GM12878 (cell line): ENCODE data around the gene CALY. TPM values are rescaled to one million over a fixed set of nuclear protein-coding genes. Genes with fewer than 3 reads are reported as not detected.

ENCODE experiments used
- ASH2L ChIP-seq: fragments of 300-600, 200-600 bp; sonication (generic); IDR thresholded peaks from 2 replicates; pipeline ENCODE4 v1.6.1; 2017; ENCODE audit warnings: low read depth, mild to moderate bottlenecking, borderline replicate concordance
- BHLHE40 ChIP-seq, 2 experiments: fragments of 450-650 bp in 1 of 2; IDR thresholded peaks; 2 replicates each; pipeline ENCODE4 v1.6.1; 2011 to 2017; ENCODE audit warnings: low read depth in 2 of 2, borderline replicate concordance in 1 of 2, improper control_type of control experiment in 1 of 2, low read length in 1 of 2, mild to moderate bottlenecking in 1 of 2
- CBX3 ChIP-seq: fragments of 200-600 bp; sonication (generic); IDR thresholded peaks from 2 replicates; pipeline ENCODE4 v1.6.1; 2016; ENCODE audit warnings: low read depth, borderline replicate concordance
- CHD1 ChIP-seq: IDR thresholded peaks from 2 replicates; pipeline ENCODE4 v1.6.1; 2012; ENCODE audit warnings: low read depth, low read length, improper control_type of control experiment
- ESRRA ChIP-seq: IDR thresholded peaks from 2 replicates; pipeline ENCODE4 v1.6.1; 2012; ENCODE audit warnings: mild to moderate bottlenecking, low read length, improper control_type of control experiment
- IKZF1 ChIP-seq: fragments of 450-650 bp; conservative IDR thresholded peaks from 2 replicates; pipeline ENCODE4 v1.6.1; 2017; ENCODE audit warnings: antibody characterized with exemption, mild to moderate bottlenecking
- MYC ChIP-seq: IDR thresholded peaks from 2 replicates; pipeline ENCODE4 v1.6.1; 2011; ENCODE audit warnings: mild to moderate bottlenecking, low read length, moderate library complexity, inconsistent platforms; ENCODE audit not compliant: insufficient read depth, insufficient replicate concordance, insufficient read length, severe bottlenecking
- NR2C2 ChIP-seq: IDR thresholded peaks from 2 replicates; pipeline ENCODE4 v1.6.1; 2011; ENCODE audit warnings: borderline replicate concordance, low read depth; ENCODE audit not compliant: control insufficient read depth, insufficient read length
- RBBP5 ChIP-seq: fragments of 200-600 bp; sonication (generic); conservative IDR thresholded peaks from 2 replicates; pipeline ENCODE4 v1.6.1; 2016
- STAT1 ChIP-seq: fragments of 450-650 bp; conservative IDR thresholded peaks from 2 replicates; pipeline ENCODE4 v1.6.1; 2014; ENCODE audit warnings: antibody characterized with exemption, mild to moderate bottlenecking
- TARDBP ChIP-seq: IDR thresholded peaks from 2 replicates; pipeline ENCODE4 v1.6.1; 2016; ENCODE audit warnings: borderline replicate concordance
- TCF12 ChIP-seq: IDR thresholded peaks from 2 replicates; pipeline ENCODE4 v1.6.1; 2011; ENCODE audit warnings: low read depth, mild to moderate bottlenecking, low read length
- TCF7 ChIP-seq: IDR thresholded peaks from 2 replicates; pipeline ENCODE4 v1.6.1; 2014; ENCODE audit warnings: antibody characterized with exemption, borderline replicate concordance
- ZBED1 ChIP-seq: IDR thresholded peaks from 2 replicates; pipeline ENCODE4 v1.6.1; 2016; ENCODE audit warnings: borderline replicate concordance
- polyA plus RNA-seq, 11 experiments: library from polyadenylated mRNA; depleted of rRNA in 4 of 11; unstranded in 6 of 11; stranded (reverse) in 5 of 11; fragments of >200 nt; fragmentation: Nextera tagmentation in 4 of 11; fragmentation: Illumina TruSeq in 1 of 11; extraction: Ambion mirVana in 4 of 11; extraction: Trizol in 1 of 11; gene quantifications; 1 replicate in 1 of 11; 2 replicates in 10 of 11; pipeline versions ENCODE4 v1.2.1 to v1.2.3, GENCODE V29; 2011 to 2016; ENCODE audit warnings: inconsistent platforms in 2 of 11, missing spikeins in 2 of 11, low read depth in 1 of 11
- total RNA-seq, 4 experiments: library from RNA; depleted of rRNA in 3 of 4; stranded (reverse); fragments of >200 nt in 3 of 4; fragmentation: Illumina TruSeq in 1 of 4; extraction: Trizol in 1 of 4; gene quantifications; 2 replicates each; pipeline versions ENCODE4 v1.2.1 to v1.2.3, GENCODE V29; 2013 to 2021
- TF ChIP-seq, protein P1 (sequence below): IDR thresholded peaks from 2 replicates; pipeline ENCODE4 v1.6.1; 2012; ENCODE audit warnings: improper control_type of control experiment, low read depth, low read length; ENCODE audit not compliant: insufficient replicate concordance
- TF ChIP-seq, protein P2 (sequence below): fragments of 450-650 bp; IDR thresholded peaks from 2 replicates; pipeline ENCODE4 v1.6.1; 2017; ENCODE audit warnings: antibody characterized with exemption, mild to moderate bottlenecking, moderate library complexity
- TF ChIP-seq, protein P3 (sequence below): IDR thresholded peaks from 2 replicates; pipeline ENCODE4 v1.6.1; 2011; ENCODE audit warnings: borderline replicate concordance, low read depth, mild to moderate bottlenecking, moderate library complexity, mixed read lengths, low read length; ENCODE audit not compliant: insufficient read depth; ENCODE audit errors: extremely low read length

CALY gene
- total and polyA plus RNA-seq, 10 of the 15 experiments (the other 5 are each of a cell fraction or from before 2014, with no cell fraction given): 0.07 TPM; not detected in 9

DNA sequence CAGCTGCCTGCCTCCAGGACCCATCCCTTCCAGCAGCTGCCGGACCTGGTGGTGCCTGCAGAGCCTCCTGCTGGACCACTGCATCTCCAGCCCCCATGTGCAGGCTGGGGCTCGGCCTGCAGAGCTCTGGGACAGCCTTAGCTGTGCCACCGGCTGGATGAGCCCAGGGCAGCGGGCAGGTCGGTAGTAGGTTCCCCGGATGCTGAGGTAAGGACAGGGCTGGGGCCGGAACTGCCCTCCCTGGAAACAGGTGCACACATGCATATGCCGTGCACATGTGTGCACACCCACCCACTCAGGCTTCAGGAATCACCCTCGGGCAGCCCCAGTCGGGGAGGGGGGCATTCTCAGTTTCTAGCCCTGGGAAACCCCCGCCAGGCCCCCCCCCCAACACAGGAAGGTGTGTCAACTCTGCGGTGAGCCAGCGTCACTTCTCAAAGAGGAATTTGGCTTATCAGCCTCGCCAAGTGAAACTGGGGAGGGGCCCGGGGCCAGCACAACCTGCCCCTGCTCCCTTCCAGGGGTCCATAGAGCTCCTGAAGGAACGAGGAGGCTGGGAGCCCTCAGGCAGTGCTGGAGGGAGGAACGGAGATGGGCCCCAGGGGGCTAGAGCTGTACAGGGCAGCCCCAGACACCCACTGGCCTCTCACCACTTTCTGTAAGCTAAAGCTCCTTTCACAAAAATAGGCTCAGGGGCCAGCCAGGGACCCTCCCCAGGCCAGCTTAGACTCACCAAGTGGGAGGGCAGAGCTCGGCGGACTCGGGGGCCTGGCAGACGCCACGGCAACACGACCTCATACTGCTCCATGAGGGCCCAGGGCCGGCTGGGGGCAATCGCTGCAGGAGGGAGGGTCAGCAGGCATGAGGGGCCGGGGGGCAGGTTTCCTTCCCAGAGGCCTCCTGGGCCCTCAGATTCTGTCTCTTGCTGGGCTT, 61.7 kb downstream of the CALY start (continued):
- TF ChIP-seq, protein P1, sequence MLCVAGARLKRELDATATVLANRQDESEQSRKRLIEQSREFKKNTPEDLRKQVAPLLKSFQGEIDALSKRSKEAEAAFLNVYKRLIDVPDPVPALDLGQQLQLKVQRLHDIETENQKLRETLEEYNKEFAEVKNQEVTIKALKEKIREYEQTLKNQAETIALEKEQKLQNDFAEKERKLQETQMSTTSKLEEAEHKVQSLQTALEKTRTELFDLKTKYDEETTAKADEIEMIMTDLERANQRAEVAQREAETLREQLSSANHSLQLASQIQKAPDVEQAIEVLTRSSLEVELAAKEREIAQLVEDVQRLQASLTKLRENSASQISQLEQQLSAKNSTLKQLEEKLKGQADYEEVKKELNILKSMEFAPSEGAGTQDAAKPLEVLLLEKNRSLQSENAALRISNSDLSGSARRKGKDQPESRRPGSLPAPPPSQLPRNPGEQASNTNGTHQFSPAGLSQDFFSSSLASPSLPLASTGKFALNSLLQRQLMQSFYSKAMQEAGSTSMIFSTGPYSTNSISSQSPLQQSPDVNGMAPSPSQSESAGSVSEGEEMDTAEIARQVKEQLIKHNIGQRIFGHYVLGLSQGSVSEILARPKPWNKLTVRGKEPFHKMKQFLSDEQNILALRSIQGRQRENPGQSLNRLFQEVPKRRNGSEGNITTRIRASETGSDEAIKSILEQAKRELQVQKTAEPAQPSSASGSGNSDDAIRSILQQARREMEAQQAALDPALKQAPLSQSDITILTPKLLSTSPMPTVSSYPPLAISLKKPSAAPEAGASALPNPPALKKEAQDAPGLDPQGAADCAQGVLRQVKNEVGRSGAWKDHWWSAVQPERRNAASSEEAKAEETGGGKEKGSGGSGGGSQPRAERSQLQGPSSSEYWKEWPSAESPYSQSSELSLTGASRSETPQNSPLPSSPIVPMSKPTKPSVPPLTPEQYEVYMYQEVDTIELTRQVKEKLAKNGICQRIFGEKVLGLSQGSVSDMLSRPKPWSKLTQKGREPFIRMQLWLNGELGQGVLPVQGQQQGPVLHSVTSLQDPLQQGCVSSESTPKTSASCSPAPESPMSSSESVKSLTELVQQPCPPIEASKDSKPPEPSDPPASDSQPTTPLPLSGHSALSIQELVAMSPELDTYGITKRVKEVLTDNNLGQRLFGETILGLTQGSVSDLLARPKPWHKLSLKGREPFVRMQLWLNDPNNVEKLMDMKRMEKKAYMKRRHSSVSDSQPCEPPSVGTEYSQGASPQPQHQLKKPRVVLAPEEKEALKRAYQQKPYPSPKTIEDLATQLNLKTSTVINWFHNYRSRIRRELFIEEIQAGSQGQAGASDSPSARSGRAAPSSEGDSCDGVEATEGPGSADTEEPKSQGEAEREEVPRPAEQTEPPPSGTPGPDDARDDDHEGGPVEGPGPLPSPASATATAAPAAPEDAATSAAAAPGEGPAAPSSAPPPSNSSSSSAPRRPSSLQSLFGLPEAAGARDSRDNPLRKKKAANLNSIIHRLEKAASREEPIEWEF: no peak
- TF ChIP-seq, protein P2, sequence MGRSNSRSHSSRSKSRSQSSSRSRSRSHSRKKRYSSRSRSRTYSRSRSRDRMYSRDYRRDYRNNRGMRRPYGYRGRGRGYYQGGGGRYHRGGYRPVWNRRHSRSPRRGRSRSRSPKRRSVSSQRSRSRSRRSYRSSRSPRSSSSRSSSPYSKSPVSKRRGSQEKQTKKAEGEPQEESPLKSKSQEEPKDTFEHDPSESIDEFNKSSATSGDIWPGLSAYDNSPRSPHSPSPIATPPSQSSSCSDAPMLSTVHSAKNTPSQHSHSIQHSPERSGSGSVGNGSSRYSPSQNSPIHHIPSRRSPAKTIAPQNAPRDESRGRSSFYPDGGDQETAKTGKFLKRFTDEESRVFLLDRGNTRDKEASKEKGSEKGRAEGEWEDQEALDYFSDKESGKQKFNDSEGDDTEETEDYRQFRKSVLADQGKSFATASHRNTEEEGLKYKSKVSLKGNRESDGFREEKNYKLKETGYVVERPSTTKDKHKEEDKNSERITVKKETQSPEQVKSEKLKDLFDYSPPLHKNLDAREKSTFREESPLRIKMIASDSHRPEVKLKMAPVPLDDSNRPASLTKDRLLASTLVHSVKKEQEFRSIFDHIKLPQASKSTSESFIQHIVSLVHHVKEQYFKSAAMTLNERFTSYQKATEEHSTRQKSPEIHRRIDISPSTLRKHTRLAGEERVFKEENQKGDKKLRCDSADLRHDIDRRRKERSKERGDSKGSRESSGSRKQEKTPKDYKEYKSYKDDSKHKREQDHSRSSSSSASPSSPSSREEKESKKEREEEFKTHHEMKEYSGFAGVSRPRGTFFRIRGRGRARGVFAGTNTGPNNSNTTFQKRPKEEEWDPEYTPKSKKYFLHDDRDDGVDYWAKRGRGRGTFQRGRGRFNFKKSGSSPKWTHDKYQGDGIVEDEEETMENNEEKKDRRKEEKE: no peak
- no peak for TF ChIP-seq NR2C2
- peak; percentile 65; the same call in 1 of the 2 replicates for TF ChIP-seq TCF7
- TF ChIP-seq MYC: no peak
- TF ChIP-seq, protein P3, sequence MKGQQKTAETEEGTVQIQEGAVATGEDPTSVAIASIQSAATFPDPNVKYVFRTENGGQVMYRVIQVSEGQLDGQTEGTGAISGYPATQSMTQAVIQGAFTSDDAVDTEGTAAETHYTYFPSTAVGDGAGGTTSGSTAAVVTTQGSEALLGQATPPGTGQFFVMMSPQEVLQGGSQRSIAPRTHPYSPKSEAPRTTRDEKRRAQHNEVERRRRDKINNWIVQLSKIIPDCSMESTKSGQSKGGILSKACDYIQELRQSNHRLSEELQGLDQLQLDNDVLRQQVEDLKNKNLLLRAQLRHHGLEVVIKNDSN: peak; percentile 14
- TF ChIP-seq STAT1: no peak
- TF ChIP-seq RBBP5: no peak
- TF ChIP-seq CHD1: no peak
- 0 out of 2 replicates have a peak, but pooled peaks have one; percentile 58 for TF ChIP-seq TARDBP
- peak; percentile 90; the same call in 1 of the 2 replicates for TF ChIP-seq ZBED1
- TF ChIP-seq ASH2L: no peak
- TF ChIP-seq BHLHE40 (IDR thresholded peaks at IDR 0.05; ENCODE audit: borderline replicate concordance in 1 of 2, low read depth in 2 of 2, low read length in 1 of 2): peak; percentile 95
- no peak for TF ChIP-seq ESRRA
- TF ChIP-seq TCF12: peak; percentile 95
- TF ChIP-seq CBX3: no peak
- peak; percentile 93 for TF ChIP-seq IKZF1
